GM12801 (cell line): ENCODE measurements around the gene WNT11.

Experiments used
- TF ChIP-seq, protein P1 (sequence below): IDR thresholded peaks from one replicate; pipeline ENCODE4 v1.5.1; 2011; ENCODE audit warnings: control low read depth; ENCODE audit not compliant: insufficient read length; ENCODE audit errors: extremely low read depth

Gene WNT11

DNA sequence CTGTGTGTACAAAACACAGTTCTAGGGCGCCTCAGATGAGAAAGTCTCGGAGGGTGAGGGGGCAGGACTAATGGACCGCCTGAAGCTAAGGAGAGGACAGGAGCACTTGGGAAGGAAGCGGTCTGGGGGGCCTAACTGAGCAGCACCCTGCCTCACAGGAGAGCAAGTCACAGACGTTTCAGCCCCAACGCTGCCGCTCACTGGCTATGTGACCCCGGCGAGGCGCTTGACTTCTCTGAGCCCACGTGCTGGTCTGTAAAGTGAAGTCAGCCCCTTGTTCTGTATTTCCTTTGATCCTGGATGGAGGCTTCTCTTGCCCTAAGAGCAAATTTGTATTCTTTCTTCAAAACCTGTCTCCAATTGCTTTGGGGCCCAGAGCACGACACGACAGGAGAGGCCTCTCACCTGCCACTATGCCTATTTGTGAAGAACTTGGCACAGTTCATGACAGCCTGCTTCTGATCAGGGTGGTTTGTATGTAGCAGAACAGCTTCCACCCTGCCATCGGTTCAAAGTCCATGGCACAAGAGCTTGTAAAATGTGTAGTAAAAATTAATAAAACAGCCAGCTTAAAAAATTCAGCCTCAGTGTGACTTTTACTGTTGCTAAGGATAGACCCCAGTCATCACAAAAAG lies 59.1 kb downstream of the WNT11 start:
- TF ChIP-seq, protein P1, sequence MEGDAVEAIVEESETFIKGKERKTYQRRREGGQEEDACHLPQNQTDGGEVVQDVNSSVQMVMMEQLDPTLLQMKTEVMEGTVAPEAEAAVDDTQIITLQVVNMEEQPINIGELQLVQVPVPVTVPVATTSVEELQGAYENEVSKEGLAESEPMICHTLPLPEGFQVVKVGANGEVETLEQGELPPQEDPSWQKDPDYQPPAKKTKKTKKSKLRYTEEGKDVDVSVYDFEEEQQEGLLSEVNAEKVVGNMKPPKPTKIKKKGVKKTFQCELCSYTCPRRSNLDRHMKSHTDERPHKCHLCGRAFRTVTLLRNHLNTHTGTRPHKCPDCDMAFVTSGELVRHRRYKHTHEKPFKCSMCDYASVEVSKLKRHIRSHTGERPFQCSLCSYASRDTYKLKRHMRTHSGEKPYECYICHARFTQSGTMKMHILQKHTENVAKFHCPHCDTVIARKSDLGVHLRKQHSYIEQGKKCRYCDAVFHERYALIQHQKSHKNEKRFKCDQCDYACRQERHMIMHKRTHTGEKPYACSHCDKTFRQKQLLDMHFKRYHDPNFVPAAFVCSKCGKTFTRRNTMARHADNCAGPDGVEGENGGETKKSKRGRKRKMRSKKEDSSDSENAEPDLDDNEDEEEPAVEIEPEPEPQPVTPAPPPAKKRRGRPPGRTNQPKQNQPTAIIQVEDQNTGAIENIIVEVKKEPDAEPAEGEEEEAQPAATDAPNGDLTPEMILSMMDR = no peak

DNA sequence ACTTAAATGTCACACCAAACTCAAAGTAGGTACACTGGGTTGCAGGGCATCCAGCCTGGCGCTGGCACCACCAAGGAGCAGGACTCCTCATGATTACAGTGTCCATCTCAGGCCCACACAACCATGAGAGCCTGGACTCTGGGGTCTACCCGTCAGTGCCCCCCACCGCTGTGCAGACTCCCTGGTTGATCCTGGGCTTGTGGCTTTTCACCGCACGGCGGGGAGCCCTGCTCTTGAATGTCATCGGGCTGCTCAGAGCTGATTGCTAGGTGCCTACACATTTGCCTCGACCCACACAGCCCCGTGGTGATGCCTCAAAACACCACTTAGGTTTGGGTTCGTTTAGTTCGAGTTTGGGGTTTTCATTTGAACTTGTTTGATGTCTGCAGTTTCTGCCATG lies 63.0 kb downstream of the WNT11 start:
- TF ChIP-seq, protein P1 = no peak

GRCh38 chr11:76141901-76142588 lies 64.3 kb downstream of the WNT11 start:
- TF ChIP-seq, protein P1 = no peak

- TF ChIP-seq, protein P1 = no peak
Measured at GRCh38 chr11:76140912-76141574, 65.3 kb downstream of the WNT11 start.

GRCh38 chr11:76139314-76139713 lies 67.0 kb downstream of the WNT11 start:
- TF ChIP-seq, protein P1 = no peak
